Right lobe of liver (tissue), 6 donors: Measurements from ENCODE around the gene ZBTB48. TPM values are rescaled to one million over a fixed set of nuclear protein-coding genes. Genes with fewer than 3 reads are reported as not detected.

Source experiments
- ATAC-seq, 4 donors: fragments of 200-7000 bp; cut with Tn5 transposase; one replicate each; pipeline ENCODE4 v1.9.1; 2020; ENCODE audit warnings: mild to moderate bottlenecking in 4 of 4, moderate library complexity in 4 of 4
- DNase-seq, 3 donors: peaks; one replicate each; pipeline ENCODE4 v3.0.0-alpha.2; 2020
- H3K27ac ChIP-seq, 3 donors: fragments of 200-600 bp; one replicate each; pipeline ENCODE4 v1.8.0; 2022
- H3K27me3 ChIP-seq, 2 donors: fragments of 200-600 bp; one replicate each; pipeline ENCODE4 v1.8.0; 2022
- H3K36me3 ChIP-seq, 4 donors: fragments of 200-600 bp; sonication (generic) in 1 of 4; one replicate each; pipeline versions ENCODE4 v1.5.1 to v1.8.0; 2017 to 2022; ENCODE audit warnings: control low read depth in 1 of 4
- H3K4me1 ChIP-seq, 4 donors: fragments of 200-600 bp; sonication (generic) in 1 of 4; one replicate each; pipeline versions ENCODE4 v1.5.1 to v1.8.0; 2017 to 2022; ENCODE audit warnings: control low read depth in 1 of 4
- H3K4me3 ChIP-seq, 3 donors: fragments of 200-600 bp; one replicate each; pipeline ENCODE4 v1.8.0; 2022
- H3K9me3 ChIP-seq, 4 donors: fragments of 200-600 bp; sonication (generic) in 1 of 4; one replicate each; pipeline versions ENCODE4 v1.5.1 to v1.8.0; 2017 to 2022; ENCODE audit warnings: control low read depth in 1 of 4
- CTCF ChIP-seq, 4 donors: fragments of 200-600 bp in 3 of 4; fragments of 450-650 bp in 1 of 4; IDR thresholded peaks; one replicate each; pipeline versions ENCODE4 v1.5.1 to v1.8.0; 2016 to 2022; ENCODE audit warnings: antibody characterized with exemption in 4 of 4, mild to moderate bottlenecking in 2 of 4
- POLR2A ChIP-seq: fragments of 450-650 bp; IDR thresholded peaks from one replicate; pipeline ENCODE4 v1.6.1; 2017; ENCODE audit warnings: antibody characterized with exemption, mild to moderate bottlenecking
- WGBS: methylation state at CpG from one replicate; pipeline ENCODE4 v1.1.6; 2018; ENCODE audit warnings: low coverage, low lambda C conversion rate; ENCODE audit not compliant: insufficient coverage; ENCODE audit errors: missing lambda C conversion rate; 5-methylcytosine and 5-hydroxymethylcytosine counted together
- intact Hi-C, 2 donors: fragments of 100-400 bp; cut with DNase I; formaldehyde crosslinking; loops; one replicate each; pipeline versions ENCODE4 v1.11.2 to v1.14.1; 2022
- total RNA-seq, 6 experiments: library from RNA; depleted of rRNA in 2 of 6; stranded (reverse); fragments of >200 nt in 2 of 6; fragmentation: NEBNext Ultra II Directional in 3 of 6; extraction: Animal tissue kit (Norgen Biotek cat#: 25700) in 3 of 6; gene quantifications; one replicate each; pipeline versions ENCODE4 v1.1.0 to v1.2.4, GENCODE V29; 2016 to 2023
- donor health status: DM: no; HTN: yes; CAD: no.
- donor health status: DM: no; HTN: no; CAD: no.
- donor health status: DM: no; HTN: no; CAD: no.
- donor health status: DM: no; HTN: yes; CAD: no.
- donor health status: DM: no; HTN: yes; CAD: no.

Gene ZBTB48
- total RNA-seq, 6 experiments from 2014 or later: 5.9 to 43.1 (median 19.5) TPM

GRCh38 chr1:6535214-6535613 is 44.6 kb upstream of the ZBTB48 start:
- Histone ChIP-seq H3K27ac (peak overlapping the region in 1 of 3 donors; percentile 22), H3K36me3 (peaks cover 0 to 36% (median 16%) of the 10 kb centered on the region in 4 donors), H3K4me1 (peaks cover 0 to 14% (median 0%) of the 10 kb centered on the region in 4 donors), H3K4me3 (no peak overlapping the region), H3K27me3 (no peaks in the 10 kb centered on the region), H3K9me3 (no peaks in the 10 kb centered on the region)
- no peak for TF ChIP-seq POLR2A
- TF ChIP-seq CTCF (IDR thresholded peaks at IDR 0.05): no peak
- 71% methylated on average over 4 of the region's 4 CpGs for WGBS
- ATAC-seq (peak; percentile 30 to 81 (median 54)), DNase-seq (no peak)
- intact Hi-C loops: no loop called here

- DNase-seq: no peak
- peaks cover 0 to 31% (median 16%) of the 10 kb centered on the region in 4 donors for H3K36me3 ChIP-seq
- no peak overlapping the region for H3K4me3 ChIP-seq
- H3K9me3 ChIP-seq: no peaks in the 10 kb centered on the region
- ATAC-seq: no peak
- intact Hi-C loops: no loop called here
- no peak overlapping the region for H3K27ac ChIP-seq
- no peaks in the 10 kb centered on the region for H3K27me3 ChIP-seq
- TF ChIP-seq CTCF (IDR thresholded peaks at IDR 0.05) (no peak), POLR2A (no peak)
- H3K4me1 ChIP-seq: peaks cover 0 to 14% (median 0%) of the 10 kb centered on the region in 4 donors
- 100% methylated on average over 3 of the region's 5 CpGs for WGBS
These were observed 43.5 kb upstream of the ZBTB48 start for GRCh38 chr1:6536291-6536690.

- intact Hi-C loops: no loop called here
- DNase-seq (no peak), ATAC-seq (no peak)
- no peaks in the 10 kb centered on the region for H3K9me3 ChIP-seq
- TF ChIP-seq CTCF (IDR thresholded peaks at IDR 0.05) (no peak), POLR2A (no peak)
- 57% methylated on average over 3 of the region's 3 CpGs for WGBS
- peaks cover 0 to 14% (median 0%) of the 10 kb centered on the region in 4 donors for H3K4me1 ChIP-seq
- no peaks in the 10 kb centered on the region for H3K27me3 ChIP-seq
- H3K36me3 ChIP-seq: peaks cover 0 to 25% (median 0%) of the 10 kb centered on the region in 4 donors
- no peak overlapping the region for H3K4me3 ChIP-seq
- no peak overlapping the region for H3K27ac ChIP-seq
These were observed 40.8 kb upstream of the ZBTB48 start for GRCh38 chr1:6538956-6539355.

- DNase-seq: no peak
These were observed 35.0 kb upstream of the ZBTB48 start for GRCh38 chr1:6544831-6545230.

More at GRCh38 chr1:6544831-6545230, 35.0 kb upstream of the ZBTB48 start:
- TF ChIP-seq POLR2A (no peak), CTCF (IDR thresholded peaks at IDR 0.05) (no peak)
- peak in 2 of 4 donors; percentile 59 to 63 for ATAC-seq
- Histone ChIP-seq H3K9me3 (no peaks in the 10 kb centered on the region), H3K4me3 (no peak overlapping the region), H3K36me3 (peaks cover 0 to 60% (median 18%) of the 10 kb centered on the region in 4 donors), H3K4me1 (no peaks in the 10 kb centered on the region), H3K27ac (no peak overlapping the region), H3K27me3 (no peaks in the 10 kb centered on the region)
- intact Hi-C loops: no loop called here
- WGBS: 55% methylated on average over 3 of the region's 3 CpGs
